GM18520 (cell line): ENCODE data around the gene ECM1.

Experiments
- ATAC-seq: cut with Tn5 transposase; IDR thresholded peaks from one replicate; pipeline ENCODE4 v1.9.1; 2021; ENCODE audit not compliant: unreplicated experiment

The ECM1 gene

DNA sequence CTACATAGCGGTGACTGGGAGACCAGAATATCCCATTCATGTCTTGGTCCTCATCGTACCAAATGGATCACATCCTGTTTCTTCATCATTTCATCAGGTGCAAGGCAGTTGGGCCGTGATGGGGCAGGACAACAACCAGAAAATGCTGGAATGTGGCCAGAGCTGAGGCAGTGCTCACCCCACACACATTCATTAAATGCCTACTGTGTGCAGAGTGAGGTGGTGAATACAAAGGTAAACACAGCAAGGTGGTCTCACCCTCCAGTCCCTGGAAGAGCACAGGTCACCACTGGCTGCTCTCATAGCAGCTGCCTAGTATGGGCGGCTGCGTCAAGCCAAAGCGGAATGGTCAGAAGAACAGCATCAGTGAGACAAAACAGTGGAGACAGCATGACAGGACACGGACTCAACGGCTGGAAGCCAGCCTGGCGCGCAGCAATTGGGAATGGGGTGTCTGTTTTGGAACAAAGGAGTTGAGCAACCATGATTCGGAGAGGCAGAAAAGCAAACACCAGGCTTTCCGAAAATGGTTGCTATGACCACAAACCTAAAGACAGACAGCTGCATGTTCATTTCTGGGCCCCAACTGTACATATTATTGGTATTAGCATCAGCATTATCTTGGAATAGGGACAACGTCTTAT, 35.7 kb downstream of the ECM1 start:
- no peak for ATAC-seq

DNA sequence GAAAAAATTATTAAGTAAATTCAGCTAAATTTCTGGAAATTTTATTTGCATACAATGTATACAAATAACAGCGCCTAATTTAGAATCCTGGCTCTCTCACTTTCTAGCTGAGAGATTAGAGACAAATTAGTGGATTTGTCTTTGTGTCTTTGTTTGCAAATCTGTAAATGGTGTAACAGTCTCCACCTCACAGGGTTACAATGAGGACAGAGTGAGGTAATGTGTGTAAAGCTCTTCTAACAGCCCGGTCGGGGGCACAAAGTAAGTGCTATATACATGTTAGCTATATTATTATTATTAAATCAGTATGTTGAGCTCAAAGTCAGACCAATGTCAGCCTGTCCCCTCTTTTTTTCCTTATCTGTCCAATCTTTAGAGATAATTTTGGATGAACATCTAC, 36.3 kb downstream of the ECM1 start:
- no peak for ATAC-seq

DNA sequence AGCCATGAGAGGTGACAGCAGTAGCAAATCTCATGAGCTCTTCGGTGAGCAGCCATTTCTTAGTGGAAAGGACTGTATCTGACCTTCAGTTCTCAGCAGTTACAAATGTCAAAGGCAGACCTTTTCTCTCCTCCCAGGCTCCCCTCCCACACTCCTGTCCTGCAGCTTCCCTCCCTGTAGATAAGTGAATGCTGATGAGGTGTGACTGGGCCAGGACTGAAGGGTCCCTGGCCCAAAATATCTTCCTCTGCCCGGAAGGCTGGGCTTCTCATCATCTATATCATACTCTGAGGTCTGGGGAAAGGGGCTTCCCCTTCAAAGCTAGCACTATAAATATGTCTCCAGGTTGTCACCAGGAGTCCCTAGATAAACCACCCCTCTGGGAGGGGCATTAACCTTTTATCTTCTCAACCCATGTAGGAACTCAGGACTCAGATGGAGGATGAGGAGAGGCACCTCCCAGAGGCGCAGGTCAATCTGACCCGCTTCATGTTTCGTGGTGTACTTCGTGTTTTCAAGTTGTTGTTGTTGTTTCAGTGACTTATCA, 37.6 kb downstream of the ECM1 start:
- no peak for ATAC-seq

DNA sequence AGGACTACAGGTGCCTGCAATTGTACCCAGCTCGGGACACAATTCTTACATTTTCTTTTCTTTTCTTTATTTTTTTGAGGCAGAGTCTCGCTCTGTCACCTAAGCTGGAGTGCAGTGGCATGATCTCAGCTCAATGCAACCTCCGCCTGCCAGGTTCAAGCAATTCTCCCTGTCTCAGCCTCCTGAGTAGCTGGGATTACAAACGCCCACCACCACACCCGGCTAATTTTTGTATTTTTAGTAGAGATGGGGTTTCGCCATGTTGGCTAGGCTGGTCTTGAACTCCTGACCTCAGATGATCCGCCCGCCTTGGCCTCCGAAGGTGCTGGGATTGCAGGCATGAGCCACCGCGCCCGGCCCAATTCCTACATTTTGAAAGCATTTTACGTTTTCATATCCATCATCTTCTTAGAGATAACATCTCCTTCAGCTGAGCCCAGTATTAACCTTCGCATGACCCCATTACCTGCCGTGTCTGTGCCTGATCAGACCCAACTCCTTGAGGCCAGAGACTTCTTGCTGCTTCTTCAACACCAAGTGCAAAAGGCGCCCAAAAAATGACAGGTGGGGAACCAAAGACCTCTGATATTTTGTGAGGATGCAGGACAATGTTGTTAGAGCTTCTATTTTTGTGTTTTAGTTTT, 38.5 kb downstream of the ECM1 start:
- no peak for ATAC-seq

DNA sequence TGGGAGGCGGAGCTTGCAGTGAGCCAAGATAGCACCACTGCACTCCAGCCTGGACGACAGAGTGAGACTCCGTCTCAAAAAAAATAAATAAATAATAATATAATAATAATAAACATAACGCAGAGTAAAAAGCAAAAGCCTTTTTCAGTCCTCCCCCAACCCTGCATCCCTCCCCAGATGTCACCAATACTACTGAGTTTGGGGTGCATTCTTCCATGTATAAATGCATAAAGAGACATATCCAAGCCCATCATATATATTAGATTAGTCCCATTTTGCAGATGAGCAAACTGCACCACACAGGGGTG, 40.4 kb downstream of the ECM1 start:
- no peak for ATAC-seq

DNA sequence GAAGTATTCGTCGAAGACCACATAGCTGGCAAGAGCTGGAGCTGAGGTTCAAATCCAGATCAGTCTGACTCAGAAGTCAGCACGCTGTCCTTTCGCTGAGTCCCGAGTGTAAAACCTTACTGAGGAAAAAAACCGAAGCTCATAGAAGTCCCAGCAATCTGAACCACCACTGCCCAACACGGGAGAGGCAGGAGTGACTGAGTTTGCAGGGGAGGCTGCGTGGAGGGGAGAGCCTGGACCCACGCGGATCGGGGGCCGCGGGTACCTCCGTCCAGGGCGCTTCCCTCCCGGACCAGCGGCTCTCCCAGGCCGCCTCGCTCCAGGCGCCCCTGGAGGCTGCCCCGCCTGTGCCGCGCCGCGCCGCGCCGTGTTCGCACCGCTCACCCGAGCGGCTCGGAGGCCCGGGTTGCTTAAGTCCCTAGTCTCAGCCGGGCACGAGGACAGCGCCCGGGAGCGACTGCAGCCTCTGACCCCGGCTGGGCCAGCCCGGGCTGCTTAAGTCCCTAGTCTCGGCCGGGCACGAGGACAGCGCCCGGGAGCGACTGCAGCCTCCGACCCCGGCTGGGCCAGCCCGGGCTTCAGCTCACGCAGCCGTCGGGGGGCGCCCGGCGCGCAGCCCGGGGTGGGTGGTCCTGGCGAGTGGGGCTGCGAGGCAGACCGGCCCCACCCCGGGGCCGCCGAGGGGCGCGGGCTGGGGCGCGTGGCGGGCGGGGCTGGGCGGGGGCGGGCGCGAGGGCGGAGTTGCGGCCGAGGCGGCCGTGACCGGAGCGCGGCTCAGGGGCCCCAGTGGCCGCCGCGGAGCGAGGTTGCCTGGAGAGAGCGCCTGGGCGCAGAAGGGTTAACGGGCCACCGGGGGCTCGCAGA, 41.0 kb downstream of the ECM1 start, which contains the start of gene ADAMTSL4:
ADAMTSL4 (plus strand) TSS at position 777 of the 864 bp plus-strand sequence. CDS start 2,881 bp downstream, outside the sequence.
- no peak for ATAC-seq

DNA sequence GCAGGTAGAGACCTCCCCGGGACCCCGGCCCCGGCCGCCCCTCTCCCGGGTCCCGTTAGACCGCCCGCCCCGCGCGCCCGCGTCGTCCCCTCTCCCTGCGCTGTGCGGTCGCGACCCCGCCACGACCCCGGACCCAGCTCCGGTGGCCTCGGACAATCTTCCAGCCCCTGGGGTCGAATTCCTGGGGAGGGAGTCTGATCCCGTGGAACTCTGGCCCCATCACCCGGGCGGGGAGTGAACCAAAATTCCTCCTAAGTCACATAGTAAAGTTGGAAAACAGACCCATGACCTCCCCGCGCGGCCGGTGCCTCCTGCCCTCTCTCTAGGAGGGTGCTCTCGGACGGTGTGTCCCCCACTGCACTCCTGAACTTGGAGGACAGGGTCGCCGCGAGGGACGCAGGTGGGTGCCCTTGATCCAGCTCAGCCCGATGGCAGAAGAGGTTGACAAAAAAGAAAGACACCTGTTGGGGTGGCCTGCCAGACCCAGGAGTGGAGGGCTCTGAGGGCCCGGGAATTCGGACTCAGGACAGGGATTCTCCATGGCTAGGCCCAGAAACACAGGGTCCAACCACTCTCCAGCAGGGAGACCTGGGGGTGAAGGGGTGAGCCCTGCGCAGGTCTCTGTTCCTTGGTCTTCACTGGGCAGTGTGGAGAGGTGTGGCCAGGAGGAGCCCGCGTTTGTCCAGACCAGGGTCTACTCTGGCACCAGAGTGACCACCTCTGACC, 41.8 kb downstream of the ECM1 start:
- ATAC-seq: no peak

DNA sequence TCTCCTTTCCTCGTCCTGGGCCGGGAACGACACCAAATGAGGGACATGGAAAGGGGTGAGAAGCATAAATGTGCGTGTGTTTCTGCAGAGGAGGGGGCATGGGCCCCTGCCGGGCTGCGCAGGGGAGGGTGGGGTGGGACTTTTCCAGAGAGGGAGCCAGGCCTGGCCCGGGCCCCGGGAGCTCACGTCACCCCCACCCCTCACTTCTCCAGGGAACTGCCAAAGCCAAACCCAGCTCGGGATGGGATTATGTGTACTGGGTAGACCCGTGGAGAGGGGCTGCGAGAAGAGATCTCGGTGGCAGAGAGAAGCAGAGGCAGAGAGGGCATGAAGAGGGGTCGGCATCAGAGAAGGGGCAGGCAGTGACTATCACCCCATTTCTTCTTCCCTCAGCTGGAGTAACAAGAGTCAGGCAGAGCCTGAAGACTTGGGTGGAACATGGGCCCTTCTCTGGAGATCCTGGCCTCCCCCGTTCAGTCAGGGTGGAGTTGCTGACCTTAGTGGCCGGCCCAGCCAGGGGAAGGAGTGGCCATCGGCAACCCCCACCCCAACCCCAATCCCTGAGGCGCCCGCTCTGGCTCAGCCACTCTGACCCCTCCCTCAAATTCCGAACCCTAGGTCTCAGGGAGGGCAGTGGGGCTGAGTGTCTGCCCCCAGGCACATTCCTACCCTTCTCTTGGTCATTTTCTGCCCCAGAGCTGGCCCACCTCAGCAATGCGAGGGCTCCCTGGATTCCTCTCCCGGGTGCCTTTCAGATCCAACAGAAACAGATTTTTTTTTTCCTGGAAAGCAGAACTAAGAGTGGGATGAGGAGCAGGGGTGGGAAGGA, 42.5 kb downstream of the ECM1 start:
- no peak for ATAC-seq

DNA sequence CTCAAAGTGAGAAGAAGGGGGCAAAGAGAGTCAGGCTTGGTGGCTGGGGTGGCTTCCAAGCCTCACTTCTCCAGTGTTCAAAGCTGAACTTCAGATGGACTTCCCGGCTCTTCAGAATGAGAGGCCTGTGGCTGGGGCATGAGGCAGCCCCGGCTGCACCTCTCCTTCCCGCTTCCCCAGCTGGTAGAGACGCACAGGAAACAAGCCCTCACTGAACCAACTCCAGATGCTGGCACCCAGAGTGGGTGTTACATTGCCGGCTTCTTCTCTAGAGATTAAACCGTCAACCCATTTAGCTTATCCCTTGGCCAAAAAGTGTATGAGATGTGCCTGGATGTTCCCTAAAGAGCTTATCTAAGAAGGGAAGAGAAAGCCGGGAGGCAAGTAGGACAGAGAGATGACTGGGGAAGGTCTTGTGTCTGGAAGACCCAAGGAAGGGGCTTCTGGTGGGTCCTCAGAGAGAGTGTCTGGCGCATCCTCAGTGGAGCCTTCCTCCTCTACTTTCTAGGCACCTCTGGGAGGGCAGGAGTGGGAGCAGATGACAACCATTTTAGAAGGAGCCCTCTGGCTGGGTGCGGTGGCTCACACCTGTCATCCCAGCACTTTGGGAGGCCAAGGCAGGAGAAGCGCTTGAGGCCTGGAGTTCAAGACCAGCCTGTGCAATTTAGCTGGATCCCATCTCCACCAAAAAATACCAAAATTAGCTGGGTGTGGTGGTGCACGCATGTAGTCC, 43.3 kb downstream of the ECM1 start:
- no peak for ATAC-seq

DNA sequence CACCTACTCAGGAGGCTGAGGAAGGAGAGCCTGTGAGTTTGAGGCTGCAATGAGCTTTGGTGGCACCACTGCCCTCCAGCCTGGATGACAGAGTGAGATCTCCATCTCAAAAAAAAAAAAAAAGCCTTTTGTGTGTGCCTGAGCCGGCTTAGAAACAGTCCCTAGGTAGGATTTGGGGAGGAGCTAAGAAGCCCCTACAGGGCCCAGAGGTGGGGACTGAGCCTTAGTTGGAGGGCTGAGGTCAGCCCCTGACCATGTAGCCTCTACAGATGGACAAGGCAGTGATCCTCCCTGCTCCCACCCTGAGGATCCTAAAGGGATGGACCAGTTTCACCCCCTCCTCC, 43.8 kb downstream of the ECM1 start:
- no peak for ATAC-seq

DNA sequence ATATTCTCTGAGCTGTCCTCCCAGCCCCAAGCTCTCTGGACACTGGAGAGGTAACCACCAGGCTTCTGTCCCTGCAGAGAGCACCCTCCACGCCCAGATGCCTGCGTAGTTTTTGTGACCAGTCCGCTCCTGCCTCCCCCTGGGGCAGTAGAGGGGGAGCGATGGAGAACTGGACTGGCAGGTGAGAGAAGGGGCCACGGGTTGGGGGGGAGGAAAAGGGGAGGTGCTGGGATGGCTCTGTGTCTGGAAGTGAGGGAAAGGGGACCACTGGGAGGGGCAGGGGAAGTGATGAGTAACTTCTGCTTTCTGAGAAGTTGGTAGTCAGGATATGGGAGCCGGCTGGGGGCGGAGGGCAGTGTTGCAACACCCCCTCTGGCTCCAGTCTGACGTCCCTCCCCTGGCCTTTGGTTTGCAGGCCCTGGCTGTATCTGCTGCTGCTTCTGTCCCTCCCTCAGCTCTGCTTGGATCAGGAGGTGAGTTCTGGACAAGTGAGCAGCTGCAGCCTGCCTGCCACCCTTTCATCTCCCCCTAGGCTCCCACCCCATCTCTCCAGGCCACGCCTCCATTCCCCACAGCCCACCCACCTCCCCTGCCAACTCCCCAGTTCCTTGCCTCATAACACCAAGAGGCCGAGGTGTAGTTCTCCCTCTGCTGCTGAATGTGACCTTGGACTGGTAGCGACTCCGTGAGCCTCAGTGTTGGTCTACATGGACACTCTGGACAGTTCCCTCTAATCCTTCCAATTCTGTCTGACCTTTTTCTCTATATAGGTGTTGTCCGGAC, 44.4 kb downstream of the ECM1 start:
- ATAC-seq: no peak

DNA sequence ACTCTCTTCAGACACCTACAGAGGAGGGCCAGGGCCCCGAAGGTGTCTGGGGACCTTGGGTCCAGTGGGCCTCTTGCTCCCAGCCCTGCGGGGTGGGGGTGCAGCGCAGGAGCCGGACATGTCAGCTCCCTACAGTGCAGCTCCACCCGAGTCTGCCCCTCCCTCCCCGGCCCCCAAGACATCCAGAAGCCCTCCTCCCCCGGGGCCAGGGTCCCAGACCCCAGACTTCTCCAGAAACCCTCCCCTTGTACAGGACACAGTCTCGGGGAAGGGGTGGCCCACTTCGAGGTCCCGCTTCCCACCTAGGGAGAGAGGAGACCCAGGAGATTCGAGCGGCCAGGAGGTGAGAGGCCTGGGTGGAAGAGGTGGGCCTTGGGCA, 45.0 kb downstream of the ECM1 start:
- no peak for ATAC-seq

DNA sequence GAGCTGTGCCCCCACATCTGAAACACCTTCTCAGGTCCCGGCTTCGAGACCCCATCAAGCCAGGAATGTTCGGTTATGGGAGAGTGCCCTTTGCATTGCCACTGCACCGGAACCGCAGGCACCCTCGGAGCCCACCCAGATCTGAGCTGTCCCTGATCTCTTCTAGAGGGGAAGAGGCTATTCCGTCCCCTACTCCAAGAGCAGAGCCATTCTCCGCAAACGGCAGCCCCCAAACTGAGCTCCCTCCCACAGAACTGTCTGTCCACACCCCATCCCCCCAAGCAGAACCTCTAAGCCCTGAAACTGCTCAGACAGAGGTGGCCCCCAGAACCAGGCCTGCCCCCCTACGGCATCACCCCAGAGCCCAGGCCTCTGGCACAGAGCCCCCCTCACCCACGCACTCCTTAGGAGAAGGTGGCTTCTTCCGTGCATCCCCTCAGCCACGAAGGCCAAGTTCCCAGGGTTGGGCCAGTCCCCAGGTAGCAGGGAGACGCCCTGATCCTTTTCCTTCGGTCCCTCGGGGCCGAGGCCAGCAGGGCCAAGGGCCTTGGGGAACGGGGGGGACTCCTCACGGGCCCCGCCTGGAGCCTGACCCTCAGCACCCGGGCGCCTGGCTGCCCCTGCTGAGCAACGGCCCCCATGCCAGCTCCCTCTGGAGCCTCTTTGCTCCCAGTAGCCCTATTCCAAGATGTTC, 45.6 kb downstream of the ECM1 start:
- no peak for ATAC-seq

DNA sequence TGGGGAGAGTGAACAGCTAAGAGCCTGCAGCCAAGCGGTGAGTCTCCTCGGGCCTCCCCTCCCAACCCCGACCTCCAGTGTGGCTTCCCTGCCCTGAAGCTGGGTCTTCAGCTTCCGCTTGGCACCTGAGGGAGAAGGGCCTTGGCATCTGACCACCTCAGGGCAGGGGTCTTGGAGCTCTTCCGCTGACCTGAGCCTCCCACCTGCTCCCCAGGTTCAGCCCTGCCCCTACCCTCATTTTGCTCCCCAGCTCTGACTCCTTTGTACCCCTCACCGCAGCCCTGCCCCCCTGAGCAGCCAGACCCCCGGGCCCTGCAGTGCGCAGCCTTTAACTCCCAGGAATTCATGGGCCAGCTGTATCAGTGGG, 46.2 kb downstream of the ECM1 start:
- ATAC-seq: no peak

DNA sequence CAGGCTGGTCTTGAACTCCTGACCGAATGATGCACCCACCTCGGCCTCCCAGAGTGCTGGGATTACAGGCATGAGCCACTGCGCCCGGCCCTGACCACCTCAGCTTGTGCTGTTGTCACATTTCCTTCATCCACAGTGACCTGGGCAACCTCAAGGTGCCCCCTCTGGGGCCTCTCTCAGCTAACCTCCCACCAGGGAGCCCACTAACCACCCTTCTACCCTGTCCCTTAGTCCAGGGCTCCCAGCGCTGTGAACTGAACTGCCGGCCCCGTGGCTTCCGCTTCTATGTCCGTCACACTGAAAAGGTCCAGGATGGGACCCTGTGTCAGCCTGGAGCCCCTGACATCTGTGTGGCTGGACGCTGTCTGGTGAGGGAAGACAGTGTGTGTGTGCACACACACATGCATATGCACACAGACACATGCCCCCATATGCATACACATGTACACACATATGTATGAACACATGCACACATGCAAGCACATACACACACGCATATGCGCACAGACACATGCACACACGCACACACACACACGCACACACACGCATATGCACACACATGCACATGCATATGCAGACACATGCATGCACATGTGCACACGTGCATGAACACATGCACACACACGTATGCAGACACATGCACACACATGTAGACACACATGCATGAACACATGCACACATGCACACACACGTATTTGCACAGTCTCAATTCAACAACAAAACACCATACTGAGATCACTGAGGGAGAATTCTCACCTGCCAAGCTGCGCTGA, 47.5 kb downstream of the ECM1 start:
- ATAC-seq: no peak

DNA sequence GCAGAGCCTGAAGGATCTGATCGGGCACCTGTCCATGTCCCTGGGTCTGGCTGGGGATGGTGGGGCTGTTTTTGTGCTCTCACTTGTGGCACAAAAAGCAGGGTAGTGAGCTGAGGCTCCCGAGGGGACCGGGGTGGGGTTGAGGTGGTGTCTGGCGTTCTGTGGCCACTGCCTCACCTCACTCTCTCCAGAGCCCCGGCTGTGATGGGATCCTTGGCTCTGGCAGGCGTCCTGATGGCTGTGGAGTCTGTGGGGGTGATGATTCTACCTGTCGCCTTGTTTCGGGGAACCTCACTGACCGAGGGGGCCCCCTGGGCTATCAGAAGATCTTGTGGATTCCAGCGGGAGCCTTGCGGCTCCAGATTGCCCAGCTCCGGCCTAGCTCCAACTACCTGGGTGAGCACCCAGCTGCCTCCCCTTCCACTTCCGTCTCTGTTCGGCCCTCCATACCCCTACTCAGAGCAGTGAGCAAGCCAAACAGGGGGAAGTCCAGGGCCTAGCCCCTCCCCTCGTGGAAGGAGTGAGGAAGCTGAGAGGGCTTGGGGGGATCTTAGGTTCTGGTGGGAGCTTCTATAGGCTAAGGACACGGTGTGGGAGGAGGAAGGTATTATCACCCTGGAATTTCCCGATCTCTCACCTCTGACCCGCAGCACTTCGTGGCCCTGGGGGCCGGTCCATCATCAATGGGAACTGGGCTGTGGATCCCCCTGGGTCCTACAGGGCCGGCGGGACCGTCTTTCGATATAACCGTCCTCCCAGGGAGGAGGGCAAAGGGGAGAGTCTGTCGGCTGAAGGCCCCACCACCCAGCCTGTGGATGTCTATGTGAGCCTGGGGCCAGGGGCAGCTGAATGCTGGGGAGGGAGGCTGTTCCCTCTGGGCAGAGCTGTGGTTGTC, 48.3 kb downstream of the ECM1 start:
- no peak for ATAC-seq
